ENCODE measurements around the gene SIRT6.
"Not testable (repeated sequence)": the region's sequence is repeated elsewhere in the genome, so short reads cannot be mapped to it uniquely, and the experiment has no call there.

The SIRT6 gene

GRCh38 chr19:4129050-4129449 lies 53.3 kb downstream of the SIRT6 start:
- not testable (repeated sequence) for DNase-seq

GRCh38 chr19:4127322-4127721 lies 55.0 kb downstream of the SIRT6 start:
- DNase-seq, result not testable (repeated sequence)

GRCh38 chr19:4124638-4125037 lies 57.7 kb downstream of the SIRT6 start:
- no peak for DNase-seq
